ENCODE data around the gene LILRA5.

- TF ChIP-seq MAX (IDR thresholded peaks at IDR 0.05; ENCODE audit: low read depth), result no peak
- no peak for TF ChIP-seq YY1 (IDR thresholded peaks at IDR 0.05; ENCODE audit: low read depth)
- no peak for TF ChIP-seq CTCF (IDR thresholded peaks at IDR 0.05)
- TF ChIP-seq EP300 (IDR thresholded peaks at IDR 0.05; ENCODE audit: borderline replicate concordance in 1 of 2, low read depth in 1 of 2, low read length in 1 of 2), result no peak
- no peak for TF ChIP-seq MXI1 (IDR thresholded peaks at IDR 0.05; ENCODE audit: low read depth, low read length)
- no peak for TF ChIP-seq TAF1 (IDR thresholded peaks at IDR 0.05; ENCODE audit: borderline replicate concordance, low read depth, low read length)
- TF ChIP-seq RXRA (IDR thresholded peaks at IDR 0.05; ENCODE audit: borderline replicate concordance, low read depth), result no peak
Observed at GRCh38 chr19:54316746-54317107, 3.8 kb upstream of the LILRA5 start.

All from SK-N-SH (cell line).